Adipose tissue (tissue), 3 donors: ENCODE results near the gene ZNF516. TPM values are rescaled to one million over a fixed set of nuclear protein-coding genes. Genes with fewer than 3 reads are reported as not detected.

Experiments
- H3K27ac ChIP-seq: one replicate; pipeline ENCODE4 v1.5.1; 2013; ENCODE audit warnings: low read depth, low read length
- WGBS, 3 donors: extraction: QIAGEN DNeasy Blood & Tissue Kit; methylation state at CpG; one replicate each; pipeline ENCODE4 v1.1.7; 2013; 5-methylcytosine and 5-hydroxymethylcytosine counted together
- polyA plus RNA-seq, 3 donors: library from polyadenylated mRNA; stranded (reverse); fragments of 200-250 nt; gene quantifications; one replicate each; pipeline ENCODE4 v1.2.3, GENCODE V29; 2013
- donor health status: healthy with polysubstance abuse.
- donor health status: Bipolar disorder and iron deficiency.
- donor health status: healthy.

Gene ZNF516
- polyA plus RNA-seq, 3 donors, result 3.1 to 4.7 (median 4.2) TPM

DNA sequence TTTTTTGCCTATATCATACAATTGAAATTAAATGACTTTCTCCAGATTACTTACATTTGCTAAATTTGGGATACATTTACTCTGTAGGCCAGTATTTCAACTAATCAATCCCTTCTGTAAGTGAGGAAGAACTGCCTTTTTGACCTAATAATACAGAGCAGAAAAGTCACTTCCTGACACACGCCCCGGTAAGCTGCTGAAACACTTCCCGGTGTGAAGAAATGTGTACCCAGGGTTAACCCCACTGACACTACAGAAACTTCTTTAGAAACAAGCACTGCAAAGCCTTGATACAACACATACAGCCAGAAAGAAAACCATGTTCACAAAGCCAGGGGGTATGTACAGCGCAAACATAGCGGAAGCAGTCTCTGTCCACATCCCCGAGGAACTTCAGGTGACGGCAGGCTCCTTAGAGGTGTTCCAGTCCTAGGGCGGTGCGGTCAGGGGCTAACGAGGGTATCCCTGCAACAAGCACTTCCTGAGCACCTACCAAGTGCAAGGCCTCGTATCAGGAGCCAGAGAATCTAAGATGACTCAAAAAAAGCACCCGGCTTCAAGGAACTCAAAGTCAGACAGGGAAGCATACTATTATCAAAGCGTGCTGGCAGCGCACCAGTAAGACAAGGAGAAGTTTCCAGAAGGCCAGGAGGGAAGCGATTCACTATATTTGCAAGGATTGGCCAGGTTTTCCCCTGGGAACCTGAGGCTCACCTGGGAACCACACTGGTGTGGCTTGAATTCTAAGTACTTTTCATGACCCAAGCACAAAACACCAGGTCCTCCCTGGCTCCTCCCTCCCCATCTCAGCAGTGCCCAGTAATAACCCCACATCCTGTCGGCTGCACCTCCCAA lies 46.6 kb downstream of the ZNF516 start:
- peak overlapping the region; percentile 38 for H3K27ac ChIP-seq
- 61 to 86% (median 66%) methylated on average over 16 of the region's 16 CpGs for WGBS, 3 donors

GRCh38 chr18:76447258-76447890 lies 47.7 kb downstream of the ZNF516 start:
- H3K27ac ChIP-seq, result no peak overlapping the region
- WGBS, 3 donors, result 71 to 86% (median 79%) methylated on average over 21 of the region's 21 CpGs

DNA sequence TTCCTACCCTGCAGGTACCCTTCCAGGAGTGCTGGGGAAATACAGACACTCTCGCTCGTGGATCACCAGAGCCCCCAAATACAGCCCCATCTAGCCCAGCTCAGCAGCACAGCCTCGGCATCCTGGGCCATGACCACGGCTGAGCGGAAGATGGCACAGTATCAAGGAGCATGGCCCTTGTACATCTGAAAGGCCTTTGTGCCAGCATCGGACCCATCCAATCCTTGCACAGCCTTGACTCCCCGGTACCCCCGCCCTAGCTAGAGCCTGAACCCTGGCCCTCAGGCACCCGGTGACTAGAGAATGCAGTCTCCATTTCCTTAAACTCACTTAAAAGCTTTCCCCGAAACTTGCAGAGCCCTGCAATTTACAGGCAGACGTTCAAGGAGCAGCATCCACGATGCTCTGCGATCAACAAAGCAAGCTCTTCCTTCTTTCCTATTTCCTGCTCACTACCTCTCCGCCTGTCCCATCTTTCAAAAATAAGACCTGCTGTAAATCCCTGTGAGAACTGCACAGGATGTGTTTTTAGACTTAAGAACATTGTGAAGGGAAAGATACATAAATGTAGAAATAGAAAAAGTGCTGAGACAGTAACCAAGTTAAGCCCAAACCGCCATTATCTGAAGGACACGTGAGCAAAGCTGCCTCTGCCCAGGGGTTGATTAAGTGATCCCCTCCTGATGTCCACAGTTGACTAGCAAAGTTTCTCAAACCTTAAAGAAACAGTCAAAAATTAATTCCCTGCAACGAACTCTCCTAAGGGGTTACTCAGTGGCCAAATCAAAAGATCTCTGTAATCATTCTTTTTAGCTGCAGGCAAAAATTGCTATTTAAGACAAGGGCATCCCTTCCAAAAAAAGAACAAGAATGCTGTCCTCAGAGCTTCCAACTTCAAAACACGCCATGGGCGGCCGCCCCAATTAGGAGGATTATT lies 48.5 kb downstream of the ZNF516 start:
- no peak overlapping the region for H3K27ac ChIP-seq

GRCh38 chr18:76445741-76446232 lies 49.3 kb downstream of the ZNF516 start:
- H3K27ac ChIP-seq, result no peak overlapping the region
- 58 to 74% (median 62%) methylated on average over 11 of the region's 11 CpGs for WGBS, 3 donors

More for the DNA sequence above, 48.5 kb downstream of the ZNF516 start:
- whole genome bisulfite sequencing, 3 donors, result 69 to 80% (median 73%) methylated on average over 20 of the region's 20 CpGs

GRCh38 chr18:76445275-76445674 lies 49.8 kb downstream of the ZNF516 start:
- H3K27ac ChIP-seq, result no peak overlapping the region
- WGBS, 3 donors, result 44 to 68% (median 51%) methylated on average over 3 of the region's 3 CpGs

DNA sequence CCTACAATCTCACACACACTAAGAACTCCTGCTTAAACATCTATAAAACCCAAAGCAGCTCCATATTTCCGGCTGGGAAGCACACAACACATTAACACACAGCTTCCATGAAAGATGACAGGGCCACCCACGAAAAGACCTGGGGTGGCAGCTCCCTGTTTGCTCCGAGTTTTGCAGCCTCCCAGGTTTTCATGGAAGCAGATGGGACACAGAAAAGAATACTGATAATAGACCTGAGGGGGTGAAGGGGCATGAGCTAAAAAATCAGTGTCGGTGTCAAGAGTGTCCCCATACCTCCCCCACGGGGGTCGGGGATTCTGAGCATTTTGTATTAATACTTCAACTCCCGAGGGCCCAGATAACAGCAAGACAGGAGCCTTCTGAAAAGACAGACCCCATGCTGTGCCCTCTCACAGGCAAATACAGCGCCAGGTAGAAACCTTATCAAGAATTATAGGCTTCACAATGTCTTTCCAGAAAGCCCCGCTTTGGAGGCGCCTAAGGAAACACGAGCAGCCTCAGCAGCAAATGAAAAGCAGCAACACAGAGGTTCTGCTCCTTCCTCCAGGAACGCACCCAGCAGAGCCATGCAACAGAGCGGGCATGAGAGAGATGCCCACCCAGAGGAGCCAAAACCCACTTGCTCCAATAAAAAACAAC lies 50.5 kb downstream of the ZNF516 start:
- 72 to 83% (median 81%) methylated on average over 13 of the region's 13 CpGs for WGBS, 3 donors
- H3K27ac ChIP-seq, result no peak overlapping the region

DNA sequence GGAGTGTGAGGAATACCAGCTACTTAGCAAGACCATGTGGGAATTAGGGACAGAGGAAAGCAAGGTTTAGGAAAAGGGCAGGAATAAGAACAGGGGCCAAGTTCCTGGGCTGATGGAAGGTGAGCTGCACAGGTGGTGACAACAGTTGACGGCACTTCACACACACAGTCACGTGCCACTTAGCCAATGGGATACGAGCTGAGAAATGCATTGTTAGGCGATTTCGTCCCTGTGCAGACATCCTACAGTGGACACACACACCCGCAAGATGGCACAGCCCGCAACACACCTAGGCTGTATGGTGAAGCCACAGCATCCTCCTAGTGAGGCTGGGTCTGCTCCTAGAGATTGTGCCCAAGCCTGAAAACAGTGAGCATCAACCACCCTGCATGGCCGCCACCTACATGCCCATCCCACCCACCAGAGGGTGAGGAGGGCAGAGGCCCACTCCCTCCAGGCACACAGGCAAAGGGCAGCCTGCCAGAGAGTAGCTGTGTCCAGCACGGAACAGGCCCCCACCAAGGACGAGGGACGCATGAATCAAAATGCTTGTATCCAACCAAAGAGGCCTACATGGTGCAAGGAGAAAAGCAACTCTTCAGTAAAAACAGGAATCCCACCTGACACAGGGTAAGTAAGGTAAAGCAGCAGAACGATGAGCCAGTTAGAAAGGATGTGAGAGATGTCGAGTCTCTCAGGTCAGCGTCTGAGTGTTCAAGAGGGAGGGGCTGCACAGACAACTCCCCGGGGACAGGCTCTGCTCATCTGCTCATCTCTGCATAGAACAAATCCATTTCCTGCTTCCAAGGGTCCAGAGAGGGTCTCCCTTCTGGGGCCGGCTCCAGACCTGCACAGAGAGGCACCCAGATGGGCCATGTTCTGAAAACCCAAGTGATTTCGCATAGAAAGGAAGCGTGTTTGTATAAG lies 51.3 kb downstream of the ZNF516 start:
- 82 to 86% (median 86%) methylated on average over 18 of the region's 18 CpGs for WGBS, 3 donors
- no peak overlapping the region for H3K27ac ChIP-seq

- whole genome bisulfite sequencing, 3 donors, result 96 to 97% (median 97%) methylated on average over 66 of the region's 66 CpGs
- no peak overlapping the region for H3K27ac ChIP-seq
Measured at GRCh38 chr18:76442413-76443171, 52.5 kb downstream of the ZNF516 start.

- 96 to 98% (median 96%) methylated on average over 55 to 65 of the region's 65 CpGs for WGBS, 3 donors
Measured at GRCh38 chr18:76441668-76442412, 53.2 kb downstream of the ZNF516 start.

GRCh38 chr18:76441002-76441667 lies 53.9 kb downstream of the ZNF516 start:
- 96 to 97% (median 97%) methylated on average over 54 of the region's 54 CpGs for WGBS, 3 donors
- no peak overlapping the region for H3K27ac ChIP-seq

More at GRCh38 chr18:76441668-76442412, 53.2 kb downstream of the ZNF516 start:
- no peak overlapping the region for H3K27ac ChIP-seq

- whole genome bisulfite sequencing, 3 donors, result 89 to 93% (median 92%) methylated on average over 8 of the region's 8 CpGs
- H3K27ac ChIP-seq, result no peak overlapping the region
Measured at GRCh38 chr18:76437910-76438309, 57.1 kb downstream of the ZNF516 start.

GRCh38 chr18:76437011-76437410 lies 58.0 kb downstream of the ZNF516 start:
- H3K27ac ChIP-seq, result no peak overlapping the region

DNA sequence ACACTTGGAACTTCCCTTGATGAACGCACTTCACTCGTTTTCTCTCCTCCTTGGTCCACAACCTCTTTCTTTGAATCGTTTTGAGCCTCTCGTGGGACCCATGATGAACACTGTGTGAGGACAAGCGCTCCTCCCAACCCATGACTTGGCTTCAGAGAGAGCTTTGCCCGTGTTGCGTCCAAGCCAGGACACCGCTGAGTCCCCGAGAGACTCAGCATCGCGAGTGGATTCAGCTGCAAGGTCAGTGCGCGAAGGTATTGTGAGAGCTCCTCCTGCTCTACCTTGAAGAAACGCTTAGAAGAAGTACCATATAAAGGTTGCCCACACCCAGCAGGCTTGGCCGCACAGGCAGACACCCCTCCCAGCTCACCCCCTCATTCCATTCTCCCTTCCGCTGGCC lies 58.7 kb downstream of the ZNF516 start:
- WGBS, 3 donors, result 82 to 89% (median 87%) methylated on average over 16 of the region's 16 CpGs
- H3K27ac ChIP-seq, result no peak overlapping the region

More at GRCh38 chr18:76437011-76437410, 58.0 kb downstream of the ZNF516 start:
- 82 to 88% (median 85%) methylated on average over 10 to 11 of the region's 11 CpGs for WGBS, 3 donors

GRCh38 chr18:76435316-76435989 lies 59.6 kb downstream of the ZNF516 start:
- 82 to 90% (median 89%) methylated on average over 17 of the region's 17 CpGs for WGBS, 3 donors
- no peak overlapping the region for H3K27ac ChIP-seq

- H3K27ac ChIP-seq, result no peak overlapping the region
- 69 to 79% (median 78%) methylated on average over 14 of the region's 14 CpGs for WGBS, 3 donors
Measured at GRCh38 chr18:76434452-76434851, 60.6 kb downstream of the ZNF516 start.
